IMR-90 (cell line): ENCODE results near the gene EMC9. TPM values are rescaled to one million over a fixed set of nuclear protein-coding genes. Genes with fewer than 3 reads are reported as not detected.

ENCODE experiments used
- ATAC-seq: fragments of 200-7000 bp; cut with Tn5 transposase; 2 replicates; pipeline ENCODE4 v1.9.1; 2020; ENCODE audit warnings: low read depth, mild to moderate bottlenecking, moderate library complexity
- BruUV-seq: library from RNA; stranded (reverse); fragments of 400-500 nt; replicated peaks from 2 replicates; lab custom pipeline; 2021; lab: Mats Ljungman, UMichigan
- CTCF ChIA-PET: fragments of 300-600 bp; formaldehyde crosslinking; extraction: SDS; loops from one replicate; lab custom pipeline; 2021; ENCODE audit warnings: antibody characterized with exemption; lab: Yijun Ruan, JAX
- POLR2A ChIA-PET: fragments of 300-600 bp; sonication (Branson Sonifier 250); formaldehyde crosslinking; loops from one replicate; lab custom pipeline; 2022; ENCODE audit warnings: antibody characterized with exemption; ENCODE audit not compliant: unreplicated experiment; lab: Charles Lee
- DNase-seq: peaks from one replicate; pipeline ENCODE4 v3.0.0; 2013
- H2AFZ ChIP-seq: replicated peaks from 2 replicates; pipeline ENCODE3; 2013; ENCODE audit warnings: low read length, mild to moderate bottlenecking; ENCODE audit not compliant: poor library complexity
- H2AK5ac ChIP-seq: 2 replicates; pipeline ENCODE4 v1.6.1; 2013; ENCODE audit warnings: low read depth, low read length, inconsistent platforms
- H2AK9ac ChIP-seq: replicated peaks from 2 replicates; pipeline ENCODE3; 2013; ENCODE audit warnings: mild to moderate bottlenecking, low read depth, low read length, moderate library complexity; ENCODE audit not compliant: poor library complexity
- H2BK120ac ChIP-seq: 2 replicates; pipeline ENCODE4 v1.6.1; 2013; ENCODE audit warnings: low read depth, low read length, inconsistent platforms
- H2BK15ac ChIP-seq: 3 replicates; pipeline ENCODE4 v1.6.1; 2013; ENCODE audit warnings: low read depth, low read length, inconsistent platforms
- H2BK20ac ChIP-seq: 2 replicates; pipeline ENCODE4 v1.6.1; 2013; ENCODE audit warnings: low read depth, mild to moderate bottlenecking, inconsistent platforms, low read length, moderate library complexity
- H2BK5ac ChIP-seq: 2 replicates; pipeline ENCODE4 v1.6.1; 2013; ENCODE audit warnings: mild to moderate bottlenecking, low read depth, low read length, inconsistent platforms; ENCODE audit not compliant: poor library complexity, severe bottlenecking
- H3K14ac ChIP-seq: replicated peaks from 2 replicates; pipeline ENCODE4 v1.6.1; 2013; ENCODE audit warnings: low read depth, low read length, inconsistent platforms
- H3K18ac ChIP-seq: 2 replicates; pipeline ENCODE4 v1.6.1; 2013; ENCODE audit warnings: low read depth, low read length, control low read depth
- H3K23ac ChIP-seq: 2 replicates; pipeline ENCODE4 v1.6.1; 2013; ENCODE audit warnings: low read depth, low read length, inconsistent platforms
- H3K27ac ChIP-seq: 2 replicates; pipeline ENCODE4 v1.5.1; 2013; ENCODE audit warnings: mild to moderate bottlenecking, control low read depth, low read length; ENCODE audit not compliant: insufficient read depth
- H3K27me3 ChIP-seq: 2 replicates; pipeline ENCODE4 v1.6.1; 2013; ENCODE audit warnings: low read length; ENCODE audit not compliant: control insufficient read depth, insufficient read depth
- H3K36me3 ChIP-seq: 2 replicates; pipeline ENCODE4 v1.6.1; 2013; ENCODE audit warnings: low read length, mixed read lengths; ENCODE audit not compliant: control insufficient read depth, insufficient read depth
- H3K4ac ChIP-seq: 2 replicates; pipeline ENCODE4 v1.6.1; 2013; ENCODE audit warnings: low read depth, low read length, inconsistent platforms
- H3K4me1 ChIP-seq: 2 replicates; pipeline ENCODE4 v1.6.1; 2013; ENCODE audit warnings: low read length, mixed read lengths; ENCODE audit not compliant: control insufficient read depth, insufficient read depth
- H3K4me2 ChIP-seq: 2 replicates; pipeline ENCODE4 v1.6.1; 2013; ENCODE audit warnings: low read depth, mild to moderate bottlenecking, control low read depth, low read length, moderate library complexity
- H3K4me3 ChIP-seq: 2 replicates; pipeline ENCODE4 v1.5.1; 2013; ENCODE audit warnings: low read depth, mild to moderate bottlenecking, control low read depth, low read length, moderate library complexity; ENCODE audit not compliant: insufficient read depth
- H3K56ac ChIP-seq: 2 replicates; pipeline ENCODE4 v1.6.1; 2013; ENCODE audit warnings: low read length, inconsistent platforms; ENCODE audit not compliant: insufficient read depth; ENCODE audit errors: extremely low read depth
- H3K79me1 ChIP-seq, 2 experiments: 2 replicates each; pipeline ENCODE4 v1.6.1; 2013; ENCODE audit warnings: low read length in 2 of 2, inconsistent platforms in 1 of 2, low read depth in 1 of 2
- H3K9ac ChIP-seq: 2 replicates; pipeline ENCODE4 v1.6.1; 2013; ENCODE audit warnings: low read depth, low read length, control low read depth
- H3K9me1 ChIP-seq: 2 replicates; pipeline ENCODE4 v1.6.1; 2013; ENCODE audit warnings: low read length, inconsistent platforms; ENCODE audit not compliant: insufficient read depth
- H3K9me3 ChIP-seq: 2 replicates; pipeline ENCODE4 v1.6.1; 2013; ENCODE audit warnings: low read length; ENCODE audit not compliant: control insufficient read depth, insufficient read depth
- H4K20me1 ChIP-seq: 2 replicates; pipeline ENCODE4 v1.6.1; 2013; ENCODE audit warnings: low read length, inconsistent platforms; ENCODE audit not compliant: insufficient read depth
- H4K5ac ChIP-seq: 2 replicates; pipeline ENCODE4 v1.6.1; 2013; ENCODE audit warnings: mild to moderate bottlenecking, low read depth, low read length, control low read depth
- H4K8ac ChIP-seq, 2 experiments: 2 replicates each; pipeline ENCODE4 v1.6.1; 2013; ENCODE audit warnings: low read depth in 2 of 2, low read length in 2 of 2, control low read depth in 1 of 2, inconsistent platforms in 1 of 2
- H4K91ac ChIP-seq: 2 replicates; pipeline ENCODE4 v1.6.1; 2013; ENCODE audit warnings: low read depth, low read length, inconsistent platforms; ENCODE audit not compliant: insufficient read depth
- BHLHE40 ChIP-seq: fragments of 150-350 bp; IDR thresholded peaks from 2 replicates; pipeline ENCODE4 v1.6.1; 2016; ENCODE audit warnings: mild to moderate bottlenecking, low read depth, low read length
- CEBPB ChIP-seq: IDR thresholded peaks from 2 replicates; pipeline ENCODE4 v1.6.1; 2012; ENCODE audit warnings: low read depth, low read length, improper control_type of control experiment
- FOS ChIP-seq: fragments of 150-350 bp; IDR thresholded peaks from 2 replicates; pipeline ENCODE4 v1.6.1; 2016; ENCODE audit warnings: low read depth, low read length
- MAFK ChIP-seq: IDR thresholded peaks from 2 replicates; pipeline ENCODE4 v1.6.1; 2012; ENCODE audit warnings: low read depth, low read length, improper control_type of control experiment
- NFE2L2 ChIP-seq: fragments of 150-350 bp; IDR thresholded peaks from 2 replicates; pipeline ENCODE4 v1.6.1; 2016; ENCODE audit warnings: low read depth, mild to moderate bottlenecking, low read length
- POLR2A ChIP-seq: IDR thresholded peaks from 2 replicates; pipeline ENCODE4 v1.6.1; 2012; ENCODE audit warnings: mild to moderate bottlenecking, low read depth, low read length
- RFX5 ChIP-seq: IDR thresholded peaks from 2 replicates; pipeline ENCODE4 v1.8.0; 2012; ENCODE audit warnings: low read depth, mild to moderate bottlenecking, low read length, moderate library complexity
- WGBS, 2 experiments: methylation state at CpG; one replicate each; pipeline versions ENCODE4 v1.1.5 to v1.1.7; 2013; ENCODE audit warnings: missing lambda C conversion rate in 2 of 2; ENCODE audit not compliant: insufficient read length in 1 of 2; ENCODE audit errors: extremely low coverage in 2 of 2; 5-methylcytosine and 5-hydroxymethylcytosine counted together
- dilution Hi-C: fragments of 300-500 bp; cut with HindIII; formaldehyde crosslinking; loops from one replicate; pipeline ENCODE4 v1.14.3; 2018; ENCODE audit warnings: low sequenced_read_pairs; ENCODE audit not compliant: unreplicated experiment
- in situ Hi-C: fragments of 300-500 bp; cut with MboI; formaldehyde crosslinking; loops from 3 replicates; pipeline ENCODE4 v1.14.3; 2019; ENCODE audit warnings: low sequenced_read_pairs, inconsistent platforms, mixed read lengths
- intact Hi-C: fragments of 100-400 bp; cut with micrococcal nuclease; formaldehyde crosslinking; loops from 2 replicates; pipeline ENCODE4 v1.10.0; 2022
- polyA plus RNA-seq, 3 experiments: library from polyadenylated mRNA; depleted of rRNA; stranded (reverse); fragments of >200 nt; gene quantifications; 2 replicates each; pipeline ENCODE4 v1.2.3, GENCODE V29; 2012; ENCODE audit warnings: low replicate concordance in 1 of 3
- total RNA-seq: library from RNA; depleted of rRNA; stranded (reverse); fragments of >200 nt; gene quantifications from 2 replicates; pipeline ENCODE4 v1.2.3, GENCODE V29; 2012
- TF ChIP-seq, protein P1 (sequence below): fragments of 150-350 bp; IDR thresholded peaks from 2 replicates; pipeline ENCODE4 v1.6.1; 2016; ENCODE audit warnings: low read depth, mild to moderate bottlenecking, low read length, moderate library complexity, borderline replicate concordance

The EMC9 gene
- total and polyA plus RNA-seq, 2 of the 4 experiments (the other 2 are of a cell fraction), result 15.1 to 19.2 TPM

DNA sequence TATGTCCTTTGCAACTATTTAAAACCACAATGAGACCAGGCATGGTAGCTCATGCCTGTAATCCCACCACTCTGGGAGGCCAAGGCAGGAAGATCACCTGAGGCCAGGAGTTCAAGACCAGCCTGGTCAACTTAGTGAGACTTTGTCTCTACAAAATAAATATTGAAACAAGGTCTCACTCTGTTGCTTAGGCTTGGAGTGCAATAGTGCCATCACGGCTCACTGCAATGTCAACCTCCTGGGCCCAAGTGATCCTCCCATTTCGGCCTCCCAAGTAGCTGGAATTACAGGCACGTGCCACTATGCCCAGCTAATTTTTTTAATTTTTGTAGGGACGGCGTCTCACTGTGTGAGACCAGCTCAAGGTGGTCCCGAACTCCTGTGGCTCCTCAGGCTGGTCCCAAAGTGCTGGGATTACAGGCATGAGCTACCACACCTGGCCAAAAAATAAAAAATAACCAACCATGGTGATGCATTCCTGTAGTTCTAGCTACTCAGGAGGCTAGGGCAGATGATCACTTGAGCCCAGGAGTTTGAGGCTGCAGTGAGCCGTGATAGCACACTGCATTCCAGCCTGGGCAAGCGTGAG is 11.9 kb downstream of the EMC9 start:
- Histone ChIP-seq H2AFZ (no peak overlapping the region), H3K27ac (no peak overlapping the region), H2BK5ac (no peak overlapping the region), H3K4me3 (no peak overlapping the region), H2BK20ac (no peak overlapping the region), H3K27me3 (no peaks in the 10 kb centered on the region), H3K18ac (no peak overlapping the region), H3K9me1 (no peaks in the 10 kb centered on the region), H4K5ac (no peak overlapping the region), H3K9me3 (no peaks in the 10 kb centered on the region), H4K91ac (no peak overlapping the region), H3K56ac (no peak overlapping the region), H2AK5ac (no peak overlapping the region), H4K20me1 (no peaks in the 10 kb centered on the region), H4K8ac (no peak overlapping the region), H3K4me1 (no peaks in the 10 kb centered on the region), H3K23ac (no peak overlapping the region), H2BK120ac (no peak overlapping the region), H3K4me2 (no peak overlapping the region), H3K9ac (no peak overlapping the region), H2BK15ac (no peak overlapping the region), H2AK9ac (no peak overlapping the region), H3K14ac (no peak overlapping the region), H3K36me3 (no peaks in the 10 kb centered on the region), H3K79me1 (no peaks in the 10 kb centered on the region), H3K4ac (no peak overlapping the region)
- dilution Hi-C loops (no loop called here), intact Hi-C loops (no loop called here), in situ Hi-C loops (loop anchor here (25.0 kb wide), 2 partner anchors 817 to 1042 kb away; partner anchors contain the start of genes ACIN1, BCL2L2, C14orf119 and PABPN1)
- no TSS peak for BruUV-seq
- ChIA-PET CTCF (interaction anchor here (0.6 kb wide), 1 partner anchor 31 kb away, joined by 3 read pairs; no protein-coding TSS in a partner anchor), POLR2A (no interaction called here)
- no peak for ATAC-seq
- no peak for DNase-seq
- 67% methylated on average over 3 of the region's 8 CpGs; no CpG with 5 or more reads in 1 of the 2 experiments for WGBS, 2 experiments
- TF ChIP-seq MAFK (no peak), RFX5 (no peak), CEBPB (no peak), POLR2A (no peak), FOS (no peak), BHLHE40 (no peak), NFE2L2 (no peak)
- TF ChIP-seq, protein P1, sequence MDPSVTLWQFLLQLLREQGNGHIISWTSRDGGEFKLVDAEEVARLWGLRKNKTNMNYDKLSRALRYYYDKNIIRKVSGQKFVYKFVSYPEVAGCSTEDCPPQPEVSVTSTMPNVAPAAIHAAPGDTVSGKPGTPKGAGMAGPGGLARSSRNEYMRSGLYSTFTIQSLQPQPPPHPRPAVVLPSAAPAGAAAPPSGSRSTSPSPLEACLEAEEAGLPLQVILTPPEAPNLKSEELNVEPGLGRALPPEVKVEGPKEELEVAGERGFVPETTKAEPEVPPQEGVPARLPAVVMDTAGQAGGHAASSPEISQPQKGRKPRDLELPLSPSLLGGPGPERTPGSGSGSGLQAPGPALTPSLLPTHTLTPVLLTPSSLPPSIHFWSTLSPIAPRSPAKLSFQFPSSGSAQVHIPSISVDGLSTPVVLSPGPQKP, result no peak
